Gastroesophageal sphincter (tissue), 3 donors: ENCODE measurements around the gene CXCR5.

Experiments
- CTCF ChIP-seq, 4 experiments: fragments of 200-600 bp in 2 of 4; fragments of 450-650 bp in 2 of 4; sonication (generic) in 1 of 4; IDR thresholded peaks; one replicate each; pipeline ENCODE4 v1.5.1; 2017 to 2019; ENCODE audit warnings: antibody characterized with exemption in 4 of 4, mild to moderate bottlenecking in 2 of 4, moderate library complexity in 2 of 4
- EP300 ChIP-seq: sonication (generic); formaldehyde crosslinking; IDR thresholded peaks from one replicate; pipeline ENCODE4 v1.6.1; 2017; ENCODE audit warnings: antibody characterized with exemption, mild to moderate bottlenecking
- POLR2A ChIP-seq, 2 donors: fragments of 450-650 bp; IDR thresholded peaks; one replicate each; pipeline ENCODE4 v1.6.1; 2017; ENCODE audit warnings: antibody characterized with exemption in 2 of 2, mild to moderate bottlenecking in 2 of 2, moderate library complexity in 1 of 2
- POLR2AphosphoS5 ChIP-seq: sonication (generic); formaldehyde crosslinking; IDR thresholded peaks from one replicate; pipeline ENCODE4 v1.6.1; 2017; ENCODE audit warnings: antibody characterized with exemption

DNA sequence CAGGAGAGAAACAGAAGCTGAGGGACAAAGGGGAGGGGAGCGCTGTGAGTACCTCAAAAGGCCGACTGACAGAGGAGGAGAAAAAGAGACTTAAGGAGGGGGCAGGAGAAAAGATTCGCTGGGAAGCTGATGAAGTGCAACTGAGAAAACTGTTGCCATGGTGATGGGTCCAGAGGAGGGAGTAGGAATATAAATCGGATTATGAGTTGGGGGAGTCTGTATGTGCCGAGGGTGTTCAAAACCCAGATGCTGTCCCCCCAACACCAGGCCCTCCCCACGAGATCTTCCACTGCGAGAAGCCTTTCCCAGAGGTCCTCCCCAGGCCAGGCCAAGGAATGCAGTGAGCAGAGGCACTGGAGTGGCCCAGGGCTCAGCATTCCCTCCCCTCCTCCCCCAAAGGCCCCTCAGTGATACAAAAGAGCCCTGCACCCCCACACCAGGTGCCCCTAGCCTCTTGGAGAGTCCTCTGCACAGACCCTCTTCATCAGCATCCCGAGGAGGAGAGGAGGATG lies 55.8 kb downstream of the CXCR5 start:
- TF ChIP-seq POLR2A (IDR thresholded peaks at IDR 0.05) (no peak), CTCF (IDR thresholded peaks at IDR 0.05) (no peak), EP300 (no peak), POLR2AphosphoS5 (no peak)
